HTERT RPE-1 (cell line): Measurements from ENCODE around the gene PTGDR.

Experiments
- in situ Hi-C: fragments of 300-500 bp; cut with MboI; formaldehyde crosslinking; loops from 4 replicates; pipeline ENCODE4 v1.14.3; 2020; ENCODE audit warnings: low sequenced_read_pairs

The PTGDR gene

DNA sequence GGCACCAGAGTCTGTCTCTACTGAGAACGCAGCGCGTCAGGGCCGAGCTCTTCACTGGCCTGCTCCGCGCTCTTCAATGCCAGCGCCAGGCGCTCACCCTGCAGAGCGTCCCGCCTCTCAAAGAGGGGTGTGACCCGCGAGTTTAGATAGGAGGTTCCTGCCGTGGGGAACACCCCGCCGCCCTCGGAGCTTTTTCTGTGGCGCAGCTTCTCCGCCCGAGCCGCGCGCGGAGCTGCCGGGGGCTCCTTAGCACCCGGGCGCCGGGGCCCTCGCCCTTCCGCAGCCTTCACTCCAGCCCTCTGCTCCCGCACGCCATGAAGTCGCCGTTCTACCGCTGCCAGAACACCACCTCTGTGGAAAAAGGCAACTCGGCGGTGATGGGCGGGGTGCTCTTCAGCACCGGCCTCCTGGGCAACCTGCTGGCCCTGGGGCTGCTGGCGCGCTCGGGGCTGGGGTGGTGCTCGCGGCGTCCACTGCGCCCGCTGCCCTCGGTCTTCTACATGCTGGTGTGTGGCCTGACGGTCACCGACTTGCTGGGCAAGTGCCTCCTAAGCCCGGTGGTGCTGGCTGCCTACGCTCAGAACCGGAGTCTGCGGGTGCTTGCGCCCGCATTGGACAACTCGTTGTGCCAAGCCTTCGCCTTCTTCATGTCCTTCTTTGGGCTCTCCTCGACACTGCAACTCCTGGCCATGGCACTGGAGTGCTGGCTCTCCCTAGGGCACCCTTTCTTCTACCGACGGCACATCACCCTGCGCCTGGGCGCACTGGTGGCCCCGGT lies at the start of gene PTGDR:
TSS of gene PTGDR (plus strand) at position 198 of the 778 bp plus-strand sequence. CDS start at position 315, 117 bp downstream.
- in situ Hi-C loops, result no loop called here

DNA sequence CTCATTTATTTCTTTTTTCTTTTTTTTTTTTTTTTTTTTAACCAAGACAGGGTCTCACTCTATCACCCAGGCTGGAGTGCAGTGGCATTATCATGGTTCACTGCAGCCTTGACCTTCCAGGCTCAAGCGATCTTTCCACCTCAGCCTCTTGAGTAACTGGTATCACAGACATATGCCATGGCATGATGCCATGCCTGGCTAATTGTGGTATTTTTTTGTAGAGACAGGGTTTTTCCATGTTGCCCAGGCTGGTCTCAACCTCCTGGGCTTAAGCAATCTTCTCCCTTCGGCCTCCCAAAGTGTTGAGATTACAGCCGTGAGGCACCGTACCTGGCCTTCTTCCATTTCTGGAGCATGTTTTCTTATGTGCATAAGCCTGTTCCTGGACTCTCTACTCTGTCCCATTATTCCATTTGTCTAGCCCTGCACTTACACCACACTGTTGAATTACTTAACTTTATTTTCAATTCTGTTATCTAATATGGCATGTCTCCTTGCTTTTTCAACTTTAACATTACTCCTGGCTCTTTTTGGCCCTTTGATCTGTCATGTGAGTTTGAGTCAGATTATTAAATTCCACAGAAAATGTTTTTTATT lies 47.9 kb upstream of the PTGDR start:
- in situ Hi-C loops, result no loop called here

DNA sequence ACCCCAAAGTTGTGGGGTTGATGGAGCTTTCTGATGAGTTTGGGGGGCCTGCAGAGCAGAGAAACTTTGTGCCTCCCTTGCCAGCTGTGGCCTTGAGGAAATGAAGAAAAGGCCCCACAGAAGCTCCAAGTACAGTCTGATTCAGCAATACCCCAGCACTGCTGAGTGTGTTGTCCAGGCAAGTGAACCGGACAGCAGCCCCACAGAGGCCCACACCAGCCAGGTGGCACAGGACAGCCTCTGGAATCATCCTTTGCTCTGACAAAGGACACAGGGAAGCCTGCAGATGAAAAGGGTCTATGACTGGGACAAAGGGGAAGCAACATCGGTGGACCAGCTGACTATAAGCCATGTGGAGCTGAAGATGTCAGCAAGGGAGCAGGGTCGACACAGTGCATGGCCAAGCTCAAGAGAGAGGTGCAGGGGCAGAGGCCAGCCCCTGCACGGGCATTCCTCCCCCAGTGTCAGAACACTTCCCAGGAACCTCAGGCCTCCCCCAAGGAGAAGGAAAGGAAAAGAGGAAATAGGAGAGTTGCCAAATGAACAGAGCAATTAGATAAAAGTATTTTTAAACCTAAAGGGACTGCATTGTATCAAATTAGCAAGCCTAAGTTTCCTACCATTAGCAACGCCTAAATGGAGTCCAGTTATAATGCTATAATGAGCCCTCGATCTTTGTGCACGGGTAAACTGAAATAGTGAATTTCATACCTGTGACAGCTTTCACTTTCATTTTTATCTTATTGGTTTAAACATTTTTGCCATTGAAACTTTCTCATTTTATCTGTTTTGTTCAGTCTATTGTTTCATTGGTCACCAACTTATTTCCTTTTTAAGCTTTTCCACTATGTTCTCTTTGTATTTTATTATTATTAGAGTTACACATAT lies 46.3 kb upstream of the PTGDR start:
- in situ Hi-C loops, result no loop called here

DNA sequence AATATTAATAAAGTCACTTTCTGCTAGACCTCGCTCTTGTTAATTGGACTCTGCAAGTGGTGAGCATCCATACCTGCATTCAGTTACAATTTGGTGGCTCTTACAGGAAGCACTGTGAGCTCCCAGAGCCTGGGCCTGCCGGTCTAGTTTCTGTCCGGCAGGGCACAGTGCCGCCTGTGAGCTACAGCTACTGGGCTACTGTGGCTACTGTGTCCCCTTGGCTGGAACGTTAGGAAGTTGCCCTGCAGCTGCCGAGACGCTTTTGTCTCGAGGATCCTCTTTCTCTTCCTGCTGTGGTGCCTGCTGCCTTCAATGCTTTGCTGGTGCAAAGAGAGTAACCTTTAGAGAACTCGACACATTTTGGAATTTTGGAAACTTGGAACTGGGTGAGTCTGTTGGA lies 44.6 kb upstream of the PTGDR start:
- in situ Hi-C loops, result no loop called here

- in situ Hi-C loops, result no loop called here
These were observed 39.8 kb upstream of the PTGDR start for GRCh38 chr14:52227619-52228222.

DNA sequence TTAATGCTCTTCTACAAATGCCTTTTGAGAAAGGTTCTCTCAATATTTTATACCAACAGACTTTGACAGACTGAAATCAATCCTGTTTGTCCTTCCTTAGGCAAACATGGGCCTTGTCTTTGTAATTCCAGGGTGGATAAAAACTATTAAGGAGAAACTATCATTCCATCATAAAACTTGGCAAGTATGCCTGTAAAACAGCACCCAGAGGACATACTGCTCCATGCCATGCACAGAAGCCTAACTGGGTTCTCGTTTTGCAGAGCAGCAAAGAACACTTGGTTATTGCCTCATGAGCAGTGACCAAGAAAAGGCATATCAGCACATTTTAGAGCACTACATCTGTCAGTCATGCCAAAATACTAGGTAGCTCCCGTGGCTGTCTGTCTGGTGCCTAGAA lies 33.8 kb upstream of the PTGDR start:
- in situ Hi-C loops, result no loop called here

GRCh38 chr14:52235434-52235833 lies 32.1 kb upstream of the PTGDR start:
- in situ Hi-C loops, result no loop called here

GRCh38 chr14:52235866-52236510 lies 31.5 kb upstream of the PTGDR start:
- in situ Hi-C loops, result no loop called here

DNA sequence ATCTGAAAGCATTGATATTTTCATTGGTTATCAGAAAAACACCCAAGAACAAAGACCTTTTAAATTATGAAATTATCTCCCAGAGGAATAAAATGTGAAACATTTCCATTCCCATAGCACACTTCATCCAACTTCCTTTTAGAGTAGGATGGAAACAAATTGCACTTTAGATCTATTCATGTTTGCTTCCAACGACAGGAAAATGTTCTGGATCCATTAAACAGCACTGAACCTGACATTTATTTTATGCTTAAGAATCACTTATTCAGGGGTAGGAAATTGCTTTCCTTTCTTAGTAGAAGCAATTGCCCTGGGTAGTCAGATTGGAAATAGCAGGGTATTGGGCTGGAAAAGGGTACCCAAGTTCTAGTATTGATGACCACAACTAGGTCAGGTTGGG lies 28.8 kb upstream of the PTGDR start:
- in situ Hi-C loops, result no loop called here

- in situ Hi-C loops, result no loop called here
These were observed 26.9 kb upstream of the PTGDR start for GRCh38 chr14:52240623-52241022.

- in situ Hi-C loops, result no loop called here
These were observed 26.3 kb upstream of the PTGDR start for GRCh38 chr14:52241087-52241793.

DNA sequence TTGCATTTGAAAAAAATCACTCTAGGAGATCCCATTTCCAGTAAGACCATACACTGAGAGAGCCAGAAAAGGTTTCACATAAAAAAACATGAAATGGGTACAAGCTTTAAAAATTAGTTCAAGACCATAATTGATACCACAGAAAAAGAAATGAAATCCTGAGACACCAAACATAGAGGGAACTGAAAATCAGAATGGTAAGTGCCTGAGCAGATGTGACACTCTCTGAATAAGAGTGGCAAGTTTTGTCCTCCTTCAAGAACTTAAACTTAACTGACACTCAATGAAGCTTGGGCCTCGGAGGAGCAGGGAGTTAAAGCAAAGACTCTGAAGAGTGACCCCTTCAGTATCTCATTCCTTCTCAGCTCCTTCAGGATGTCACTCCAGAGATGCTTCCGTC lies 23.2 kb upstream of the PTGDR start:
- in situ Hi-C loops, result no loop called here

GRCh38 chr14:52244997-52245396 lies 22.5 kb upstream of the PTGDR start:
- in situ Hi-C loops, result no loop called here

- in situ Hi-C loops, result no loop called here
These were observed 19.4 kb upstream of the PTGDR start for GRCh38 chr14:52248057-52248456.

DNA sequence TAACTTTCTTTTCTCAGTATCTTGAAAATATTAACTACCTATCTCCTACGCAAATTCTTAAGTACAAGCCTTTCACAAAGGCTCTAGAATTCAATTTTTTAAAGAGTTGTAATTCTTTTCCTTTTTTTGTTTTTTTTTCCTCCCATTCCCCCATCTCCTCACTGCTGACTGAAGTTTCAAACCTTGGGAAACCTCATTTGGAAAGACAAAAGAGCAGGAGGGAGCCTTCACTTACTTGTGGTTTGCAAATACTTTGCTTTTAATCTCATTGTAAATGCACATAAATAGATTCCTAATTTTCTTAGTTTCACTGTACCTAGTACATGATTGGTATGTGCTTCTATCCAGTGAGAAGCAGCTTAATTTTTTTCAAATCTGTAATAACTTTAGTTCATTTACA lies 15.8 kb upstream of the PTGDR start:
- in situ Hi-C loops, result no loop called here

DNA sequence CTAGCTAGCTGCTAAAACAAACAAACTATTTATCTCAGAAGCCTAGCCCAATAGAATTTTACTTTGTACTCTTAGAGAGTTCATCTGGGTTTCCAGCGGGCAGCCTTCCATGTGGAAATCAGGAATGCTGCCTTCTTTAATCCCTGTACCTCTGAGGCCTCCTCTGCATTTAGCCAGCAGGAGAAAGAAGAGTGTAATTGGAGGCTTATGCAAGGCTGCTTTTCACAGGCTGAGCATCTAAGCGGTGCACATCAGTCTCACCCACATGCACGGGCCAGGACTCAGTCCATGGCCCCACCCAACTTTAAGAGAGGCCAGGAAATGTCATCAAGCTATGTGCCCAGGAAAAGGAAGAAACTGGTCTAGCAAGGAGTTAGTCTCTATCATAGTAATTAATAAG lies 14.0 kb upstream of the PTGDR start:
- in situ Hi-C loops, result no loop called here

DNA sequence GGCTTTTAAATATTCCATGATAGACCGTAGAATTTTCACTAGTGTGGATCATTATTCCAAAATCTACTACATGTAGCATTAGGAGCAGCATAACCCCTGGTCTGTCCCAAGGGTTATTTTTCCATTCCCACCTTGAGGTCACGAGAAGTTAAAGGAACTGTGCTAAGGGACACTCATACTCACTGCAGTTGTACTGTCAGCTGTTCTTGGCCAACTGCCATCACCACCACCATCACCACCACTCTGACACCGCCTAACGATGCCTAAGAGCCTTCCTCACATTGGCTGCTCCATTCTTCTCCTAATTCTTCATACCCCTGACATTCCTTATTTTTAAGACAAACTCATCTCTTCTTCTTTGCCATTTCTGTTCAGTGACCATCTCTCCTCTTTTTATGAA lies 13.4 kb upstream of the PTGDR start:
- in situ Hi-C loops, result no loop called here

- in situ Hi-C loops, result no loop called here
These were observed 8.7 kb upstream of the PTGDR start for GRCh38 chr14:52258783-52259182.

- in situ Hi-C loops, result no loop called here
These were observed 8.1 kb upstream of the PTGDR start for GRCh38 chr14:52259434-52259833.

- in situ Hi-C loops, result no loop called here
These were observed 4.9 kb upstream of the PTGDR start for GRCh38 chr14:52262600-52262999.
